PC-9 (cell line): ENCODE data around the gene CAMKMT. TPM values are rescaled to one million over a fixed set of nuclear protein-coding genes. Genes with fewer than 3 reads are reported as not detected.

Source experiments
- BruUV-seq: library from RNA; stranded (reverse); fragments of 400-500 nt; replicated peaks from 2 replicates; lab custom pipeline; 2021; lab: Mats Ljungman, UMichigan
- CTCF ChIA-PET: fragments of 300-600 bp; sonication (Branson Sonifier 250); formaldehyde crosslinking; loops from one replicate; lab custom pipeline; 2022; ENCODE audit warnings: antibody characterized with exemption; lab: Charles Lee
- POLR2A ChIA-PET: fragments of 300-600 bp; sonication (Branson Sonifier 250); formaldehyde crosslinking; loops from one replicate; lab custom pipeline; 2022; ENCODE audit warnings: antibody characterized with exemption; ENCODE audit not compliant: unreplicated experiment; lab: Charles Lee
- DNase-seq, 2 experiments: peaks; one replicate each; pipeline versions ENCODE4 v3.0.0 to v3.0.0-alpha.2; 2015 to 2022; ENCODE audit warnings: mixed read lengths in 1 of 2
- H2AFZ ChIP-seq: fragments of 200-600 bp; sonication (generic); 2 replicates; pipeline ENCODE4 v1.8.1; 2017; ENCODE audit warnings: antibody characterized with exemption
- H3F3A ChIP-seq: fragments of 200-600 bp; sonication (generic); 2 replicates; pipeline ENCODE4 v1.8.1; 2017; ENCODE audit warnings: antibody characterized with exemption, mild to moderate bottlenecking, low read depth; ENCODE audit not compliant: insufficient read depth
- H3K27ac ChIP-seq: fragments of 200-600 bp; sonication (generic); 2 replicates; pipeline ENCODE4 v1.6.1; 2016; ENCODE audit warnings: mixed run types
- H3K27me3 ChIP-seq: fragments of 200-600 bp; sonication (generic); 2 replicates; pipeline ENCODE4 v1.6.1; 2016; ENCODE audit warnings: low read depth, mixed run types; ENCODE audit not compliant: insufficient read depth
- H3K36me3 ChIP-seq: fragments of 200-600 bp; sonication (generic); 2 replicates; pipeline ENCODE4 v1.6.1; 2016; ENCODE audit warnings: low read depth, mixed run types
- H3K4me1 ChIP-seq: fragments of 200-600 bp; sonication (generic); replicated peaks from 2 replicates; pipeline ENCODE4 v1.6.1; 2016; ENCODE audit warnings: mixed run types; ENCODE audit not compliant: insufficient read depth
- H3K4me2 ChIP-seq: fragments of 200-600 bp; sonication (generic); 2 replicates; pipeline ENCODE4 v1.6.1; 2017; ENCODE audit warnings: mixed run types
- H3K4me3 ChIP-seq: fragments of 200-600 bp; sonication (generic); 2 replicates; pipeline ENCODE4 v1.6.1; 2016; ENCODE audit warnings: mixed run types
- H3K79me2 ChIP-seq: fragments of 200-600 bp; sonication (generic); 2 replicates; pipeline ENCODE4 v1.6.1; 2017; ENCODE audit warnings: low read depth, mixed run types
- H3K9me2 ChIP-seq: fragments of 200-600 bp; sonication (generic); 2 replicates; pipeline ENCODE4 v1.8.1; 2017; ENCODE audit warnings: mild to moderate bottlenecking; ENCODE audit not compliant: insufficient read depth
- H3K9me3 ChIP-seq: fragments of 200-600 bp; sonication (generic); 2 replicates; pipeline ENCODE4 v1.8.1; 2016; ENCODE audit warnings: low read depth; ENCODE audit not compliant: insufficient read depth
- H4K20me1 ChIP-seq: fragments of 200-600 bp; sonication (generic); 2 replicates; pipeline ENCODE4 v1.8.1; 2017; ENCODE audit not compliant: insufficient read depth
- CTCF ChIP-seq: fragments of 200-600 bp; sonication (generic); conservative IDR thresholded peaks from 2 replicates; pipeline ENCODE4 v1.6.1; 2017; ENCODE audit warnings: mixed run types, antibody characterized with exemption, mild to moderate bottlenecking, moderate library complexity
- EZH2 ChIP-seq: fragments of 200-600 bp; sonication (generic); IDR thresholded peaks from 2 replicates; pipeline ENCODE4 v1.8.0; 2017; ENCODE audit warnings: antibody characterized with exemption, low read depth
- intact Hi-C: fragments of 100-400 bp; cut with micrococcal nuclease; formaldehyde crosslinking; loops from one replicate; pipeline ENCODE4 v1.10.0; 2022; ENCODE audit not compliant: unreplicated experiment
- total RNA-seq: library from RNA; stranded (reverse); gene quantifications from 2 replicates; pipeline ENCODE4 v1.2.3, GENCODE V29; 2021

Gene CAMKMT
- total RNA-seq, 1 experiment from 2014 or later: 17.9 TPM

- Histone ChIP-seq H3K4me1 (peaks cover 12% of the 10 kb centered on the region), H2AFZ (no peak overlapping the region), H3K79me2 (no peaks in the 10 kb centered on the region), H3K4me3 (no peak overlapping the region), H4K20me1 (no peaks in the 10 kb centered on the region), H3K9me2 (no peaks in the 10 kb centered on the region), H3F3A (peaks cover 9% of the 10 kb centered on the region; the same call in 1 of the 2 replicates), H3K36me3 (no peaks in the 10 kb centered on the region), H3K27me3 (no peaks in the 10 kb centered on the region), H3K27ac (no peak overlapping the region), H3K4me2 (no peak overlapping the region), H3K9me3 (no peaks in the 10 kb centered on the region; the same call in 1 of the 2 replicates)
- POLR2A ChIA-PET: no interaction called here
- TF ChIP-seq EZH2: no peak
- no peak for TF ChIP-seq CTCF
- CTCF ChIA-PET: no interaction called here
- DNase-seq: no peak
- intact Hi-C loops: no loop called here
- BruUV-seq: no TSS peak
Observed at GRCh38 chr2:44569491-44569890, 207.7 kb downstream of the CAMKMT start.

DNA sequence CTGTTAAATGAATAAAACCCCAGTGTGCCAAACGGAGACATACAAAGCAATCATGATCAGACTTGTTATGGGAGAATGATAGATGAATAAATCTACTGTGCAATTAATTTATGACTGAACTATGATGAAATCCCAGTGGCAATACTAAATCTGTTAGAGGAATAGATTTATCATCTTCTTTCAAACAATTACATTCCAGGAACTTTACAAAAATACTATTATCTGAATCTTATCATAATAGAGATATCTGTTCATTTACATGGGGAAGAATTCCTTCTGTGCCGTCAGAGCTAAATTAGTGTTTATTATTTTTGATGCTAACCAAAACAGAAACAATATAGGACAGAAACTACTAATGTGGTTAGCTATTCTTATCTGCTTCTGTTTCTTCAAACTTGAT, 208.5 kb downstream of the CAMKMT start:
- Histone ChIP-seq H3K79me2 (no peaks in the 10 kb centered on the region), H3K4me1 (peaks cover 12% of the 10 kb centered on the region), H3K9me3 (no peaks in the 10 kb centered on the region; the same call in 1 of the 2 replicates), H3K4me3 (no peak overlapping the region), H2AFZ (no peak overlapping the region), H4K20me1 (no peaks in the 10 kb centered on the region), H3K4me2 (no peak overlapping the region), H3K9me2 (no peaks in the 10 kb centered on the region), H3K27me3 (no peaks in the 10 kb centered on the region), H3F3A (peaks cover 9% of the 10 kb centered on the region; the same call in 1 of the 2 replicates), H3K36me3 (no peaks in the 10 kb centered on the region), H3K27ac (no peak overlapping the region)
- no TSS peak for BruUV-seq
- CTCF ChIA-PET: no interaction called here
- POLR2A ChIA-PET: no interaction called here
- no peak for TF ChIP-seq CTCF
- DNase-seq: no peak
- intact Hi-C loops: no loop called here

DNA sequence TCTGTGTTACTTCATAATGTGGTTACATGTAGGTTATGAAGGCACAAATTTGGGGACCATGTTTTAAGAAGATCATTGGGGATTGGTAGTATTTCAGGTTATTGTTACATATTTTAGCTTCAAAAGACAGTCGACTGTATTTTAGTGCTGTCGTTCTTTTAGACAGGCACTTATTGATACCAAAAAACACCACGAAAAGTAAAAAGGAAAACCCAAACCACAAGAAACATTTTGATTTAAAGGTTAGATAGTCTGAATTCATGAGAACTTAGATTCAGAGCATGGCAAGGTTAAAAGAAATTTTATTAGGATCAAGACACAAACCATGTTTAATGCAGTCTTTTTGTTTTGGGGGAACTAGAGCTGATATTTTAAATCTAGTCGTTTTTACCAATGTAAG, 209.0 kb downstream of the CAMKMT start:
- no peak for DNase-seq
- Histone ChIP-seq H3K27ac (no peak overlapping the region), H4K20me1 (no peaks in the 10 kb centered on the region), H3K36me3 (no peaks in the 10 kb centered on the region), H3K9me2 (no peaks in the 10 kb centered on the region), H2AFZ (no peak overlapping the region), H3K4me3 (no peak overlapping the region), H3K4me1 (peaks cover 13% of the 10 kb centered on the region), H3K79me2 (no peaks in the 10 kb centered on the region), H3K9me3 (no peaks in the 10 kb centered on the region; the same call in 1 of the 2 replicates), H3K4me2 (no peak overlapping the region), H3K27me3 (no peaks in the 10 kb centered on the region), H3F3A (peaks cover 9% of the 10 kb centered on the region; the same call in 1 of the 2 replicates)
- BruUV-seq: no TSS peak
- ChIA-PET POLR2A (interaction anchor here (0.7 kb wide), 1 partner anchor 14 kb away, joined by 5 read pairs; no protein-coding TSS in a partner anchor), CTCF (no interaction called here)
- no peak for TF ChIP-seq EZH2
- TF ChIP-seq CTCF: no peak
- intact Hi-C loops: no loop called here
